ENCODE data around the gene IRF7.
A peak's percentile ranks its signal among the peaks of the same experiment; 100 is the strongest.

Gene IRF7

DNA sequence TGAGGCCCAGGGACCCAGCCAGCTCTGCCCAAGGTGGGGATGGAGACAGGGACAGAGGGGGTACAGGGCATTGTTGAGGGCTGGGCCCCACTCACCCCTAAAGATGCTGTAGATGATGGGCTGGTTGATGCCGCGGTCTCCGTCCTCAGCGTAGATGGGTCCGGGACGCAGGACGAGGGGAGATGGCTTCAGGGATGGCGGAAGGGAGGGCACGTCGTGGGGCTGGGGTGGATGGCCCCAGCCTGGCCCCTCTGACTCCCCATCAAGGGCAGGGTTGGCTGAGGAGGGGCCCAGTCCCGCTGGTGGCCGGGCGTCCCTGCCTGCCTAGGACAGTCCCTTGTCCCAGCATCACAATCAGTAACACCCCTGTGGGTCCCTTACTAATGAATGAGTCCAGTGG, 4.5 kb upstream of the IRF7 start:
- DNase-seq, result no peak

DNA sequence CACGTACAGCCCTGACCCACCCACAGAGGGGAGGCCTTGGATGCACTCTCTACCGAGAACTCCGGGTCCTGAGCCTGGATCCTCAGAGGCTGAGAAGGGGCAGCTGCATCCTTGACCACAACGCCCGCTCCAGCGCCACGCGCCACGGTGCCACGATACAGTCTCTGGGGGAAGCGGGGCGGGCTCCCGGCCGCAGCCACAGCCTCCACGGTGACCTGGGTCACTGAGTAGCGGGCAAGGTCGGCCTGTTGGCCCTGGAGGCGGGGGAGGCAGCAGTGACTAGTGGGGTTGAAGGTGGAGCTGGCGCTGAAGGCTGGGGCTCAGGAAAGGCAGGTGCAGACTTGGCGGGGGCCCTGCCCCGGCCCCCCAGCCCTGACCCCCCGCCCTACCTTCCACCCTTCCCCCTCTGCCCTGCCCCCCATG, 3.9 kb upstream of the IRF7 start:
- no peak for DNase-seq

DNA sequence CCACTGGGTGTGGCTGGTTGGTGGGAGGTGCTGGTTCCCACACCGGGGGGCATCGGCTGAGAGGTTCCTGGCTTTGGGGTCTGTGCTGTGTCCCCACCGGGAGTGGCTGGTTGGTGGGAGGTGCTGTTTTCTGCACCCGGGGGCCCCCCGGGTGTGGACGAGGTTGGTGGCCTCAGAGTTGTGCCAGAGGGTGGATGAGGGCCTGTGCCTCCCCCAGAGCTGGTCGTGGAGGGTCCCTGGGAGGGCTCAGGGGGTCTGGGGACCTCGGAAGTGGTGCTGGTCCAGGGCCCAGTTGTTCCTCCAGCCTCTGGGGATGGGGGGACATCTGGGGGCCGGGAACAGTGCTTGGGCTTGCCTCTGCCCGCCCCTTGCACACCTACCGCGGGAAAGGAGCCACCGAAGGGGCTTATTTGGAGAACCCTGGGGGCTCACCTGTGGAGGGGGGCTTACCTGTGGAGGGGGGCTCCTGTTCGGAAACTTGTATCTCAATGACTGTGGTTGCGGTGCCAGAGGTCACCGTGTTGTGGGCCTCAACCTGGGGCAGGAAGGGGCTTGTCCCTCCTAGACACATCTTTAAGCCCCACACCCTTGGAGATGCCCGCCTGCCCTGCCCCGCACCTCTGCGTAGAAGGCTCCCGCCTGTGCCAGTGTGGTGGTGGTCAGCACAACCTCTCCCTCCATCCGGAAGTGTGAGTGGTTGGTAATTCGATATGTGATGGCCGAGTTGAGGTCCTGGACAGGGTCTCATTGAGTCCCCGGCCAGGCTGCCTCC, 3.3 kb upstream of the IRF7 start:
- no peak for DNase-seq

DNA sequence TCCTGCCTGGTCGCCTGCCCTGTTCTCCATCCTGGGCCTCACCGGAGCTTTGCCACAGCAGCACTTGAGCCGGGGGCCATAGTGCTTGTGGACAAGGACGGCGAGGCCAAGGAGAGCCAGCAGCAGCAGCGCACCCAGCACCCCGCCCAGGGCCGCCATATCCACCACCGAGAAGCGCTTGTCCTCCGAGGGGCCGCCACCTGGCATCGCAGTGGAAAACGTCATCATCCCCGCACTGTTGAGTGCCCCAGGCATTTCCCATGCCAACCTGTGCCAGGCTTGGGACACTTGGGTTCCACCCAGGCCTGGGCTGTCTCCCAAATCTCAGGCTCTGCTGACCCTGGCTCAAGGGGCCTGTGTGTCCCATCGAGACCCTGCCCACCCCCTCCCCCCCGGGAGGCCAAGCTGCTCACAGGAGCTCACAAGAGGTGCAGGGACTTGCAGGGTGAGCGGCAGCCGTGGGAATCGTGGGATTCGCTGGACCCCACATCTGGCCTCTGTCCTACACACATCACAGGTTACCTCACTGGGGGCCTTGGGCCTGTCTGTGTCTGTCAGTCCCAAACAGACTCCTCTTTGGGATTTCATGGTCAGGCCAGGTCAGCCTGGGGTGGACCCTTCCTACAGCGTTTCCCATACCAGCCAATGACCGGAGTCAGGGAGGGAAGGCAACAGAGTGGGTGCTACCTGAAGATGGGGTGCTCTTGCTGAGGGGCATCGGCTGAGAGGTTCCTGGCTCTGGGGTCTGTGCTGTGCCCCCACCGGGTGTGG, 2.3 kb upstream of the IRF7 start:
- no peak for DNase-seq

DNA sequence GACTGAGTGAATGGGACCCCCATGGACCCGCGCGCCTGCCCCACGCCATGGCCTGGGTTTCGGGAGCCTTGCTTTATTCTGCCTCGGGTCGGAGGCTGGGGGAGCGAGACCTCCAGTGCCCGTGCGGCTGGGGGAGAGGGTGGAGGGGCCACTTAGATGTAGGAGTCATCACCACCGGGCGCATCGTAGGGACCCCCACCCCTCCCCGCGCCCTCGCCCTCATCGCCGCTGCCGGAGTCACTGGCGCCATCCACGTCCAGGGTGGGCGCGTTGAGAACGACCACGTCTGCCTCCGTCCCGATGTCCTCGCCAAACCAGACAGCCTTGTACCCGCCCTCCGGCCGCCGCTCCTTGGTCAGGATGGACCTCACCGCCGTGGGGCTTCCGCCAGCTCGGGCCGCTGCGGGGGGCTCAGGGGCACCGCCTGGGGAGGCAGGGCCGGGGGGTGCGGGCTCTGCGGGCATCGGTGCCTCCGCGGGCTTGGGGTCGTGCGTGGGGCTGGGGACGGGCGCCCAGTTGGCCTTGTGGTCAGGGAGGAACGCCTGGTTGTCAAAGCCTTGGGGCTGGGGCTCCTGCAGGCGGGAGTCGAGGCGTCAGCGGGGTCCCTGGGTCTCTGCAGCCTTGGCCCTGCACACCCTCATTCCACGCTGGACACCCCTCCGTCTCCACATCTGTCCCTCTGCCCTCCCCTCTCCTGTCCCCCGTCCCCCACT, 1.6 kb upstream of the IRF7 start:
- DNase-seq, result no peak

DNA sequence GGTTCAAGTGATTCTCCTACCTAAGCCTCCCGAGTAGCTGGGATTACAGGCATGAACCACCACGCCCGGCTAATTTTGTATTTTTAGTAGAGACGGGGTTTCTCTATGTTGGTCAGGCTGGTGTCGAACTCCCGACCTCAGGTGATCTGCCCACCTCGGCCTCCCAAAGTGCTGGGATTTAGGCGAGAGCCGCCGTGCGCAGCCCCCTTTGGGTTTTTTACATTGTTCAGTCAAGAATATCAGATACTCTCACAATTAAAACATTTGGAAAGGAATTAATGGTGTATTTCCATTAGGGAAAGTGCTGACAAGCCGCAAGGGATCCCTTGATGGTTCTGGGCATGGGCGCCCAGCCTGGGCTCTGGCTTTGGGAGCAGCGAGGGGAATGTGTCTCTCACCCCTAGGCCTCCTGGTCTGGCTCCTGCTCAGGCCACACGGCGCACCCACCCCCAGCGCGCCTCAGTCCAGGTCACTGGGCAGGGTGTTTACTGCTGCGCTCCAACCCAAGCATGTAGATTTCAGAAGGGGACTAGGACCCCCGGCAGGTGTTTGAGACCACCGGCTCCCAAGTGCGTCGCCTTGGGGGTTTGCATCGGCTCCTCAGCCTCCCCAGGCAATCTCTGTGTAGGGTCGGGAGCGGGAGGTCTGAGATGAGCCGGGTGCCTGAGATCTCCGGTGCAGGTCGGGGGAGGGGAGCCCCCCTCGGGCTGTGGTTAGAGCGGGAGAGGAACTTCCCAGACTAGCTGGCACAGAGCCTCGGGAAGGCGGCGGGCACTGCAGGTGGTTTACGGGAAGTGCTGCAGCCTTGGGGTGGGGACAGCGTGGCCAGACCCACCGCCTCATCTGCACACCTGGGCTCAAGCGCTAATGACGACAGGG, 809 bp upstream of the IRF7 start:
- DNase-seq, result no peak

DNA sequence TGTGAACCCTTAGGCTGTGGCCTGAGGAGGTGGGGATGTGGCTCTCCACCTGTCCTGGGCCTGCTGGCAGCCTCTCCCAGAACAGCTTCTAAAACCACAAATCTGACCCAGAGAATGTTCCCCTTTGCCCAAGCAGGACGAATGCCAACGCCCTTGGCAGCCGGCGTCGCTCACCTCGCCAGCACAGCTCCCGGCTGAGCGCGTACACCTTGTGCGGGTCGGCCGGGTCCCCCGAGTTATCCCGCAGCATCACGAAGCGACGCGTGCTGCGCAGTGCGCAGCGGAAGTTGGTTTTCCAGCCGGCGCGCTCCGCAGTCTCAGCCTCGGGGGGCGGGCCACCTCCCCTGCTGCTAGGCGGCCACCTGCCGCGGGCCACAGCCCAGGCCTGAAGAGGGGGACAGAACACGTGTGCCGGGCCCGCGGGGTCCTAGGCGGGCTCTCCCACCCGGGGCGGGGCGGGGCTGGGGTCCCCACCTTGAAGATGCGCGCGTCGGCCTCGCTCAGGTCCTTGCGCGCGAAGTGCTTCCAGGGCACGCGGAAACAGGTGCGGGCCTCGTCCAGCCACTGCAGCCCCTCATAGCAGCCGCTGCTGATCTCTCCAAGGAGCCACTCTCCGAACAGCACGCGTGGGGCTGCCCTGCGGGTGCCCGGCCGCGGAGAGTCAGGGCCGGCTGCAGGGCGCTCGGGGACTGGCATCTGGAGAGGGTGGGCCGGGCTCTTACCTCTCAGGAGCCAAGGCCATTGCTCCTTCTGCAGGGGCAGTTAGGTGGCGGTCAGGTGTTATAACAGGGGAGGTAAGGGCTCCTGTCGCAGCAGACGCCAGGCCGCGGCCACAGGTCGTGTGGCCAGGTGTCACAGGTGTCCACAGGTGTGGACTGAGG, 887 bp downstream of the IRF7 start:
- no peak for DNase-seq

DNA sequence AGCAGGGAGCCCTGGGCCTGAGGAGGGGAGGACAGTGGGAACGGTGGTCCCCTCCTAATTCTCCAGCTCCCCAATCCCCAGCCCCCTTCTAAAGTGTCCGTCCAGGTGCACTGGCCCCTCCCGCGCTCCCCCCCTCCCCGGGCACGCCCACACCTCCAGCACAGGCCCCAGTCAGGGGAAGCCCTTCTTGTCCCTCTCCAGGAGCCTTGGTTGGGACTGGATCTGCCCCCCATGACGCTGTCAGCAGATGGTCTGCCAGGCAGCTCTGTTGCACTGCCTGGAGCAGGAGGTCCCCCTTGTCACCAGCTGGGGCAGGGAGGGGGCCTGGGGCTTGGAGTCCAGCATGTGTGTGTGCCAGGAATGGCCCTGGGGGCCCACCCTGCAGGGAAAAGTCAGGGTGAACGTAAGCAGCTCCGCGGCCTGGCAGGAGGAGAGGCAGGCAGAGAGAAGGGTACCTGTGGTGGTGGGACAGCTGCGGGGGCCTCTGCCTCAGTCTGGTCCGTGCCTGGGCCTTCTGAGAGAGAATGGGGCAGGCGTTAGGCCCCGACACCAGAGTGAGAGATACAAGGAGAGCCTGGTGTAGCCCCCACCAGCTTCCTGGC, 1.6 kb downstream of the IRF7 start:
- no peak for DNase-seq

DNA sequence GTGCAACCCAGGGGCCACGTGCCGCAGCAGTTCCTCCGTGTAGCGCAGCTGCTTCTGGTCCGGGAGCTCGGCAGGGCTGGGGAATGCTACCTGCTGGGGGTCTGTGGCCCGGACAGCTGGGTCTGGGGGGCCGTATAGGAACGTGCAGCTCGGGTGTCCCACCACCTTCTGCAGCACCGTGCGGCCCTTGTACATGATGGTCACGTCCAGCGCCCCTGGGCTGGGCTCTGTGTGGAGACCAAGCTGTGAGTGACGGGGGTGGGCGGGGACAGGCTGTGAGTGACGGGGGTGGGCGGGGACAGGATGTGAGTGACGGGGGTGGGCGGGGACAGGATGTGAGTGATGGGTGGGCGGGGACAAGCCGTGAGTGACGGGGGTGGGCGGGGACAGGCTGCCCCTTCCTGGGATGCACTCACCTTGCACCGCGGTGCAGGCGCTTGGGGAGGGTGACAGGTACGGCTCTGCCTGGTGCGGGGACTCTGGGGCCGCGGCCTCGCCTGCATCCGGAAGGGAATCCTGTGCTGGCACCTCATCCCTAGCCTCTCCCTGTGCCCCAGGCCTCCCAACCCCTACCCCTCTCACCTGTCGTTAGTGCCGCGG, 2.3 kb downstream of the IRF7 start:
- DNase-seq, result peak; percentile 90

DNA sequence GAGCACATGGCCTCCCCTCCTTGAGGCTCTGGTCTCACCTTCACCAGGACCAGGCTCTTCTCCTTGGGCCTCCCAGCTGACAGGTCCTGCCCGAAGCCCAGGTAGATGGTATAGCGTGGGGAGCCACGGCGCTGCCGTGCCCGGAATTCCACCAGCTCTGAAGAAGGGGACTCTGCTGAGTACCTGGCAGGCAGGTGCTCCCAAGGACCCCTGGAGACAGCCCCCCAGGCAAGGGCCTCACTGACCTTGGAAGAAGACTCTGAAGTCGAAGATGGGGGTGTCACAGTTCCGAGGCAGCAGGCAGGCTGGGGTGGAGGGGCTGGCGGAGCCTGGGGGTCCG, 2.8 kb downstream of the IRF7 start:
- no peak for DNase-seq

DNA sequence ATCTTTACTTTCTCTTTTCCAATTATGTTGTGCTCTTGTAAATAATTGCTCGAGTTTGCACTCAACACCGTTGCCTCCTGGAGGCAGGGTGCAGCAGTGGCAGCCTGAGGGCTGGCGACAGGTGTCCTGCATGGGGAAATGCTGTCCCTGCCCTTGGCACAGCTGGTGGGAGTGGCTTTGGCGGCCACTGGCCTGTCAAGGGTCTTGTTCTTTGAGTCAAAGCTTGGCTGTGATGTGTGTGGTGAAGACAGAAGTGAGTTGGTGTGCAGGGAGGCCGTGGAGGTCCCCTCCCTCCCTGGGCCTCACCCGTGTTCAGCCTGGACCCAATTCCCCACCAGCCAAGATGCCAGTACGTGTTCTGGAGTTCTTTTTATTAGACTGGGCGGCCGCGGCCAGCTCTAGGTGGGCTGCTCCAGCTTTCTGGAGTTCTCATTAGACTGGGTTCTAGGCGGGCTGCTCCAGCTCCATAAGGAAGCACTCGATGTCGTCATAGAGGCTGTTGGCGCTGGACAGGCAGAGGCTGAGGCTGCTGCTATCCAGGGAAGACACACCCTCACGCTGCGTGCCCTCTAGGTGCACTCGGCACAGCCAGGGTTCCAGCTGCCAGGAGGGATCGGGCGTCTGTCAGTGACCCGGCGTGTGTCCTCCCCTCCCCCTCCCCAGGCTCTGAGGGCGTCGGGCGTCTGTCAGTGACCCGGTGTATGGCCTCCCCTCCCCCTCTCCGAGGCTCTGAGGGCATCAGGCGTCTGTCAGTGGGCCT, 3.4 kb downstream of the IRF7 start:
- DNase-seq, result no peak

DNA sequence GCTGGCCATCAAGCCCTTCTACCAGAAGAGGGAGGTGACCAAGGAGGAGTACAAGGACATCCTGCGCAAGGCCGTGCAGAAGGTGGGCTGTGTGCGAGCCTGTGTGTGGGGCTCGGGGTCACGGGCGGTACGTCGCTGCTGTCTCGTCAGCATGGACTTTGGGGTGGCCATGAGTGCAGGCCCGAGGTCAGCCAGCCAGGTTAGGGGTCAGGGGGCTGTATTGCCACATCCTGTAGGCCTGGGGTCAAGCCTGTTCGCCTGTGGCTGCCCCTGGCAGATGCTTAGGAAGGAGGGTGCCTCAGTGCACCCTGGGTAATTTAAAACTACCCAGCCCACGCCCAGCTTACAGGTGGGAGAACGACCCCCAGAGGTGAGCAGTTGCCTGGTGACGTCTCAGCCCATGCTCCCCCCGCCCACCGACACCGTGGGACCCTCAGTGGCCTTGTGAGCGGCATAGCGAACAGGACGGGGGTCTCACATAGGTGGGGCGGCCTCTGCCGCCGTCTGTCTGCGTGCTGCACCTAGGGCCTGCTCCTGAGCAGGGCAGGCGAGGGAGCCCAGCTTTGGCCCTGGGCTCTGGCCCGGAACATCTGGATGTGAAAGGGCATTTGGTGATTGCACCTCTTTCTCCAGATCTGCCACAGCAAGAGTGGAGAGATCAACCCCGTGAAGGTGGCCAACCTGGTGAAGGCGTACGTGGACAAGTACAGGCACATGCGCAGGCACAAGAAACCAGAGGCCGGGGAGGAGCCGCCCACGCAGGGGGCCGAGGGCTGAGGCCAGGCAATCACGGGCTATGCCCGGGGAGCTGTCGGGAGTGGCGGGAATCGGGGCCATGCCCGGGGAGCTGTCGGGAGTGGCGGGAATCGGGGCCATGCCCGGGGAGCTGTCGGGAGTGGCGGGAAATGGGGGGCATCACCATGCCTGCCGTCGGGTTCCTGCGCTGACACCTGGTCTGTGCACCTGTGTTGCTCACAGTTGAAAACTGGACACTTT, 4.5 kb downstream of the IRF7 start:
- DNase-seq, result peak; percentile 62

DNA sequence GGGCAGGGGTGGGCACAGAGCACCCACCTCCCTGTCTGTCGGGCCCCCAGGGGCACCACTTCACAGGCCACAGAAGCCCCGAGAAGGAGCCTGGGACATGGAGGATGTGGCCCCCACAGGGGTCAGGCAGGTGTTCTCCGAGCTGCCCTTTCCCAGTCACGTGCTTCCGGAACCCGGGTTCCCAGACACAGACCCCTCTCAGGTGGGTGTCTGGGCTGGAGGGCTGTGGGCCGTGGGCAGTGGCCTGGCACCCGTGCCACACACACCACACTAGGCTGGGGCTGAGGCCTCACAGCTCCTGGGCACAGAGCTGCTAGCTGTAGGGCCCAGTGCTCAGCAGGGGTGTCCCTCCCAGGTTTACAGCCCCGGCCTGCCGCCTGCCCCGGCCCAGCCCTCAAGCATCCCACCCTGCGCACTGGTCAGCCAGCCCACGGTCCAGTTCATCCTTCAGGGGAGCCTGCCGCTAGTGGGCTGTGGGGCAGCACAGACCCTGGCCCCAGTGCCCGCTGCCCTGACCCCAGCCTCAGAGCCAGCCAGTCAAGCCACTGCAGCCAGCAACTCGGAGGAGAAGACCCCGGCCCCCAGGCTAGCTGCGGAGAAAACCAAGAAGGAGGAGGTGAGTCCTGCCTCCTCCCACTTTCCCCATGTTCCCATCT, 5.5 kb downstream of the IRF7 start:
- no peak for DNase-seq

DNA sequence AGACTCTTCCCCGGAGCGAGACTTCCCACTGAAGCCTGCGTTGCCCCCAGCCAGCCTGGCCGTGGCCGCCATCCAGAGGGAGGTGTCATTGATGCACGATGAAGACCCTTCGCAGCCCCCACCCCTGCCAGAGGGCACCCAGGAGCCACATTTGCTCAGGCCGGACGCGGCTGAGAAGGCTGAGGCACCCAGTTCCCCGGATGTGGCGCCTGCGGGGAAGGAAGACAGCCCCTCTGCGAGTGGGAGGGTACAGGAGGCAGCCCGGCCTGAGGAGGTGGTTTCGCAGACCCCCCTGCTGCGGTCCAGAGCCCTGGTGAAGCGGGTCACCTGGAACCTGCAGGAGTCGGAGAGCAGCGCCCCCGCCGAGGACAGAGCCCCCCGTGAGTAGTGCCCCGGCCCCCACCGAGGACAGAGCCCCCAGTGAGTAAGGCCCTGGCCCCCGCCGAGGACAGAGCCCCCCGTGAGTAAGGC, 6.4 kb downstream of the IRF7 start:
- DNase-seq, result no peak

DNA sequence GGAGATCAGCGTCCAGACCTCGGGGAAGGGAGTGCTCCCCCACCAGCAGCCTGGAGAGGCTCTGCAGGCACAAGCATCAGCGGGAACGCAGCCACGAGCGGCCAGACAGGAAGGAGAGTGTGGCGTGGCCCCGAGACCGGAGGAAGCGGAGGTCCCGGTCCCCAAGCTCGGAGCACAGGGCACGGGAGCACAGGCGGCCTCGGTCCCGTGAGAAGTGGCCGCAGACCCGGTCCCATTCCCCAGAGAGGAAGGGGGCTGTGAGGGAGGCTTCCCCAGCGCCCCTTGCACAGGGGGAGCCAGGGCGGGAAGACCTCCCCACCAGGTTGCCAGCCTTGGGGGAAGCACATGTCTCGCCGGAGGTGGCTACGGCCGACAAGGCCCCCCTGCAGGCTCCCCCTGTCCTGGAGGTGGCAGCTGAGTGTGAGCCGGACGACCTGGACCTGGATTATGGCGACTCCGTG, 6.9 kb downstream of the IRF7 start:
- no peak for DNase-seq

DNA sequence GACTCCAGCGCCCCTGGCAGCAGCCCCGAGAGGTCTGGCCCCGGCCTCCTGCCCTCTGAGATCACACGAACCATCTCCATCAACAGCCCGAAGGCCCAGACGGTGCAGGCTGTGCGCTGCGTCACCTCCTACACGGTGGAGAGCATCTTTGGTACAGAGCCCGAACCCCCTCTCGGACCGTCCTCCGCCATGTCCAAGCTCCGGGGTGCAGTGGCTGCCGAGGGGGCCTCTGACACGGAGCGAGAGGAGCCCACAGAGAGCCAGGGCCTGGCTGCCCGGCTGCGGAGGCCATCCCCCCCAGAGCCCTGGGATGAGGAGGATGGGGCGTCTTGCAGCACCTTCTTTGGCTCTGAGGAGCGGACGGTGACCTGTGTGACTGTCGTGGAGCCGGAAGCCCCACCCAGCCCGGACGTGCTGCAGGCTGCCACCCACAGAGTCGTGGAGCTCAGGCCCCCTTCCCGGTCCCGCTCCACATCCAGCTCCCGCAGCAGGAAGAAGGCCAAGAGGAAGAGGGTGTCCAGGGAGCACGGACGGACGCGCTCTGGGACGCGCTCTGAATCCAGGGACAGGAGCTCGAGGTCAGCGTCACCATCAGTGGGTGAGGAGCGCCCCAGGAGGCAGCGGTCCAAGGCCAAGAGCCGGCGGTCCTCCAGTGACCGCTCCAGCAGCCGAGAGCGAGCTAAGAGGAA, 7.6 kb downstream of the IRF7 start:
- no peak for DNase-seq

DNA sequence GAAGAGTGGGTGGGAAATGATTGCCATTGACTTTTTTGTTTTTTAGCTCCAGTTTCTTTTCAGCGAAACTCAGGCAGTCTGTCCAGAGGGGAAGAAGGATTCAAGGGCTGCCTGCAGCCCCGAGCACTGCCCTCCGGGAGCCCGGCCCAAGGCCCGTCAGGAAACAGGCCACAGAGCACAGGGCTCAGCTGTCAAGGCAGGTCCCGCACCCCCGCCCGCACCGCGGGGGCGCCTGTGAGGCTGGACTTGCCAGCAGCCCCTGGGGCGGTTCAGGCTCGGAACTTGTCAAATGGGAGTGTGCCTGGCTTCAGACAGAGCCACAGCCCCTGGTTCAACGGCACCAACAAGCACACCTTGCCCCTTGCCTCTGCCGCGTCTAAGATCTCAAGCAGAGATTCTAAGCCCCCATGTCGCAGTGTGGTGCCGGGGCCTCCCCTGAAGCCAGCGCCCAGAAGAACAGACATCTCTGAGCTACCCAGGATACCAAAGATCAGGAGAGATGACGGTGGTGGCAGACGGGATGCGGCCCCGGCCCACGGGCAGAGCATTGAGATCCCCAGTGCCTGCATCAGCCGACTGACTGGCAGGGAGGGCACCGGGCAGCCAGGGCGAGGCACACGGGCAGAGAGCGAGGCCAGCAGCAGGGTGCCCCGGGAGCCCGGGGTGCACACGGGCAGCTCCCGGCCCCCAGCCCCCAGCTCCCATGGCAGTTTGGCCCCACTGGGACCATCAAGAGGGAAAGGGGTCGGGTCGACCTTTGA, 8.6 kb downstream of the IRF7 start:
- no peak for DNase-seq
